ENCODE measurements around the gene RAD51B. TPM values are rescaled to one million over a fixed set of nuclear protein-coding genes. Genes with fewer than 3 reads are reported as not detected.

RAD51B gene
- total and polyA plus RNA-seq, 2 donors (not counting 1 experiment from before 2014, with no cell fraction given) = 4.6 to 16.3 TPM

GRCh38 chr14:68554231-68554630, 734.7 kb downstream of the RAD51B start:
- H3K4me3 ChIP-seq (replicated peaks in 1 of 4; ENCODE audit: control extremely low read depth in 1 of 4, insufficient read depth in 1 of 4, low read depth in 3 of 4, low read length in 4 of 4) = no peak overlapping the region

GRCh38 chr14:68556253-68556652, 736.7 kb downstream of the RAD51B start:
- TF ChIP-seq CTCF (conservative IDR thresholded peaks at IDR 0.05 in 1 of 2, IDR thresholded peaks at IDR 0.05 in 1 of 2; ENCODE audit: low read depth in 1 of 2, low read length in 2 of 2) = no peak
- no peak for TF ChIP-seq EZH2 (IDR thresholded peaks at IDR 0.05; ENCODE audit: low read length, missing control alignments)
- Histone ChIP-seq H3K36me3 (ENCODE audit: control insufficient read depth, insufficient read depth, low read length) (no peaks in the 10 kb centered on the region), H3K27ac (ENCODE audit: insufficient read depth, low read length) (no peak overlapping the region), H3K4me2 (ENCODE audit: extremely low read depth, insufficient read depth, low read length) (no peak overlapping the region), H3K4me3 (replicated peaks in 1 of 4; ENCODE audit: control extremely low read depth in 1 of 4, insufficient read depth in 1 of 4, low read depth in 3 of 4, low read length in 4 of 4) (no peak overlapping the region), H3K27me3 (ENCODE audit: control insufficient read depth, insufficient read depth, low read length) (no peaks in the 10 kb centered on the region), H2AFZ (ENCODE audit: low read length) (no peak overlapping the region), H3K9ac (ENCODE audit: insufficient read depth, low read length) (no peak overlapping the region), H4K20me1 (ENCODE audit: control insufficient read depth, extremely low read depth, insufficient read depth, low read length) (no peaks in the 10 kb centered on the region), H3K79me2 (ENCODE audit: control insufficient read depth, insufficient read depth, low read length) (no peaks in the 10 kb centered on the region), H3K4me1 (ENCODE audit: control insufficient read depth, extremely low read depth, insufficient read depth, low read length) (peaks cover 3% of the 10 kb centered on the region), H3K9me3 (ENCODE audit: control insufficient read depth, insufficient read depth, low read depth, low read length) (no peaks in the 10 kb centered on the region)
- no peak for DNase-seq (ENCODE audit: low read depth in 2 of 2)

More at GRCh38 chr14:68554231-68554630, 734.7 kb downstream of the RAD51B start:
- TF ChIP-seq CTCF (conservative IDR thresholded peaks at IDR 0.05 in 1 of 2, IDR thresholded peaks at IDR 0.05 in 1 of 2; ENCODE audit: low read depth in 1 of 2, low read length in 2 of 2) = no peak
- TF ChIP-seq EZH2 (IDR thresholded peaks at IDR 0.05; ENCODE audit: low read length, missing control alignments) = no peak
- Histone ChIP-seq H3K4me2 (ENCODE audit: extremely low read depth, insufficient read depth, low read length) (no peak overlapping the region), H3K27me3 (ENCODE audit: control insufficient read depth, insufficient read depth, low read length) (no peaks in the 10 kb centered on the region), H3K9ac (ENCODE audit: insufficient read depth, low read length) (no peak overlapping the region), H3K9me3 (ENCODE audit: control insufficient read depth, insufficient read depth, low read depth, low read length) (no peaks in the 10 kb centered on the region), H3K4me1 (ENCODE audit: control insufficient read depth, extremely low read depth, insufficient read depth, low read length) (peaks cover 12% of the 10 kb centered on the region), H3K27ac (ENCODE audit: insufficient read depth, low read length) (no peak overlapping the region), H4K20me1 (ENCODE audit: control insufficient read depth, extremely low read depth, insufficient read depth, low read length) (no peaks in the 10 kb centered on the region), H3K79me2 (ENCODE audit: control insufficient read depth, insufficient read depth, low read length) (no peaks in the 10 kb centered on the region), H2AFZ (ENCODE audit: low read length) (no peak overlapping the region), H3K36me3 (ENCODE audit: control insufficient read depth, insufficient read depth, low read length) (no peaks in the 10 kb centered on the region)
- no peak for DNase-seq (ENCODE audit: low read depth in 2 of 2)

- Histone ChIP-seq H3K9ac (ENCODE audit: insufficient read depth, low read length) (no peak overlapping the region), H3K4me3 (replicated peaks in 1 of 4; ENCODE audit: control extremely low read depth in 1 of 4, insufficient read depth in 1 of 4, low read depth in 3 of 4, low read length in 4 of 4) (no peak overlapping the region), H4K20me1 (ENCODE audit: control insufficient read depth, extremely low read depth, insufficient read depth, low read length) (no peaks in the 10 kb centered on the region), H3K36me3 (ENCODE audit: control insufficient read depth, insufficient read depth, low read length) (no peaks in the 10 kb centered on the region), H3K27ac (ENCODE audit: insufficient read depth, low read length) (no peak overlapping the region), H3K4me1 (ENCODE audit: control insufficient read depth, extremely low read depth, insufficient read depth, low read length) (peaks cover 3% of the 10 kb centered on the region), H3K27me3 (ENCODE audit: control insufficient read depth, insufficient read depth, low read length) (no peaks in the 10 kb centered on the region), H3K9me3 (ENCODE audit: control insufficient read depth, insufficient read depth, low read depth, low read length) (no peaks in the 10 kb centered on the region), H3K4me2 (ENCODE audit: extremely low read depth, insufficient read depth, low read length) (no peak overlapping the region), H3K79me2 (ENCODE audit: control insufficient read depth, insufficient read depth, low read length) (no peaks in the 10 kb centered on the region), H2AFZ (ENCODE audit: low read length) (no peak overlapping the region)
- TF ChIP-seq EZH2 (IDR thresholded peaks at IDR 0.05; ENCODE audit: low read length, missing control alignments) = no peak
- TF ChIP-seq CTCF (conservative IDR thresholded peaks at IDR 0.05 in 1 of 2, IDR thresholded peaks at IDR 0.05 in 1 of 2; ENCODE audit: low read depth in 1 of 2, low read length in 2 of 2) = no peak
- DNase-seq (ENCODE audit: low read depth in 2 of 2) = no peak
Measured at GRCh38 chr14:68557648-68558047, 738.1 kb downstream of the RAD51B start.
